Activated naive CD8-positive, alpha-beta T cell treated with anti-CD3 and anti-CD28 coated beads, Interleukin-2, amount 50 U/mL, for 24 hours (primary cell): ENCODE data around the gene ARID1B.

ENCODE experiments used
- ATAC-seq: fragments of 150-1000 bp; cut with Tn5 transposase; one replicate; pipeline ENCODE4 v1.10.0; 2021
- DNase-seq: peaks from one replicate; pipeline ENCODE4 v3.0.0; 2021
- H3K27ac Mint-ChIP-seq: one replicate; pipeline ENCODE4 v1.8.0; 2021; ENCODE audit warnings: mild to moderate bottlenecking, mixed read lengths
- H3K27me3 Mint-ChIP-seq: one replicate; pipeline ENCODE4 v1.8.0; 2021; ENCODE audit warnings: mixed read lengths
- H3K36me3 Mint-ChIP-seq: one replicate; pipeline ENCODE4 v1.8.0; 2021; ENCODE audit warnings: low read depth, mixed read lengths
- H3K4me1 Mint-ChIP-seq: one replicate; pipeline ENCODE4 v1.8.0; 2021; ENCODE audit warnings: mixed read lengths
- H3K4me3 Mint-ChIP-seq: one replicate; pipeline ENCODE4 v1.8.0; 2021; ENCODE audit warnings: mild to moderate bottlenecking, moderate library complexity, mixed read lengths
- H3K9me3 Mint-ChIP-seq: one replicate; pipeline ENCODE4 v1.8.0; 2021; ENCODE audit warnings: mixed read lengths

The ARID1B gene

GRCh38 chr6:156963712-156964700, 186.8 kb downstream of the ARID1B start:
- peaks cover 53% of the 10 kb centered on the region for H3K4me1 Mint-ChIP-seq
- no peak overlapping the region for H3K27ac Mint-ChIP-seq
- no peaks in the 10 kb centered on the region for H3K9me3 Mint-ChIP-seq
- peak; percentile 93 for ATAC-seq
- H3K27me3 Mint-ChIP-seq = no peaks in the 10 kb centered on the region
- H3K4me3 Mint-ChIP-seq = no peak overlapping the region
- peaks cover 5% of the 10 kb centered on the region for H3K36me3 Mint-ChIP-seq
- DNase-seq = peak; percentile 20

GRCh38 chr6:156967852-156968251, 190.7 kb downstream of the ARID1B start:
- H3K4me3 Mint-ChIP-seq = no peak overlapping the region
- H3K4me1 Mint-ChIP-seq = peaks cover 66% of the 10 kb centered on the region
- no peak overlapping the region for H3K27ac Mint-ChIP-seq

GRCh38 chr6:156969233-156969632, 192.1 kb downstream of the ARID1B start:
- Mint-ChIP-seq H3K9me3 (no peaks in the 10 kb centered on the region), H3K36me3 (peaks cover 2% of the 10 kb centered on the region), H3K27me3 (no peaks in the 10 kb centered on the region), H3K4me1 (peaks cover 61% of the 10 kb centered on the region), H3K4me3 (no peak overlapping the region), H3K27ac (no peak overlapping the region)
- ATAC-seq = no peak
- no peak for DNase-seq

More at GRCh38 chr6:156967852-156968251, 190.7 kb downstream of the ARID1B start:
- no peak for ATAC-seq
- H3K9me3 Mint-ChIP-seq = no peaks in the 10 kb centered on the region
- DNase-seq = no peak
- peaks cover 2% of the 10 kb centered on the region for H3K36me3 Mint-ChIP-seq
- H3K27me3 Mint-ChIP-seq = no peaks in the 10 kb centered on the region

GRCh38 chr6:156970595-156971112, 193.5 kb downstream of the ARID1B start:
- H3K9me3 Mint-ChIP-seq = no peaks in the 10 kb centered on the region
- H3K27ac Mint-ChIP-seq = no peak overlapping the region
- peaks cover 65% of the 10 kb centered on the region for H3K4me1 Mint-ChIP-seq
- ATAC-seq (no peak), DNase-seq (no peak)
- no peak overlapping the region for H3K4me3 Mint-ChIP-seq
- H3K36me3 Mint-ChIP-seq = peaks cover 2% of the 10 kb centered on the region
- H3K27me3 Mint-ChIP-seq = no peaks in the 10 kb centered on the region

GRCh38 chr6:156971153-156971885, 194.1 kb downstream of the ARID1B start:
- Mint-ChIP-seq H3K9me3 (no peaks in the 10 kb centered on the region), H3K36me3 (peaks cover 2% of the 10 kb centered on the region), H3K4me3 (no peak overlapping the region), H3K27me3 (no peaks in the 10 kb centered on the region), H3K4me1 (peaks cover 71% of the 10 kb centered on the region), H3K27ac (no peak overlapping the region)
- ATAC-seq (no peak), DNase-seq (no peak)

DNA sequence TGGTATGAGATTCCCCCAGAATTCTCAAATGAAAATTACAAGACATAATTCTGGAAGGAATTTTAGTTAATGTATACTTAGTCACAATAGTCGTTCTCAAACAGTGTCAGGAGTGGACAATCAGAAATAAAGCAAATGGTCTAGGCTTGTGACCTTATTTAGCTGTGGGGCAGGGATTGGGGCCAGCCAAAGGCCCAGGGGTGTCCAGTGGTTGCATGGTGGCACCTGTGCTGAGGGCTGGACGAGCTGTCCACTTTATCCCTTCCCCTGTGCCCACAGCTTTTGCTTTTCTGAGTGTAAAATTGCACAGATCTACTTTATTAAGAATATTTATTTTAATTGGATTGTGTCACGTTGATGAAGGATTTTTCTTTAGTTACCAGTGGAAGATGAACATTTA, 195.0 kb downstream of the ARID1B start:
- H3K9me3 Mint-ChIP-seq = no peaks in the 10 kb centered on the region
- ATAC-seq (no peak), DNase-seq (no peak)
- H3K36me3 Mint-ChIP-seq = no peaks in the 10 kb centered on the region
- peaks cover 75% of the 10 kb centered on the region for H3K4me1 Mint-ChIP-seq
- H3K4me3 Mint-ChIP-seq = no peak overlapping the region
- no peaks in the 10 kb centered on the region for H3K27me3 Mint-ChIP-seq
- H3K27ac Mint-ChIP-seq = no peak overlapping the region

DNA sequence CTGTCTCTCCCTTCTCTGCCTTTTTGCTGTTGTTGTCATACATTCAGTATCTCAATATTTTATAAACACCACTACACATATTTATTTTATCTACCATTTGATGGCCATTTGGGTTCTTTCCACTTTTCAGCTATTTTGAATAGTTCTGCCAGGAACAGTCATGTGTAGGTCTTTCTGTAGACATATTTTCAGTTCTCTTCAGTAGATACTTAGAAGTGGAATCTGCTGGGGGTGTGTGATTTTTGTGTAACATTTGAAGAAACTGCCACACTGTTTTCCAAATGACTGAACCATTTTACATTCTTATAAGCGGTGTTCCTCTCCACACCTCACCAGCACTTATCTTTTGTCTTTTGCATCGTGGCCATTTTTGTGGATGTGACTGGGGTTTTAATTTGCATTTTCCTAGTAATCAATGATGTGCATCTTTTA, 197.7 kb downstream of the ARID1B start:
- ATAC-seq = peak; percentile 42
- Mint-ChIP-seq H3K4me1 (peaks cover 80% of the 10 kb centered on the region), H3K27me3 (no peaks in the 10 kb centered on the region), H3K9me3 (no peaks in the 10 kb centered on the region), H3K36me3 (no peaks in the 10 kb centered on the region), H3K27ac (peak overlapping the region; percentile 75), H3K4me3 (no peak overlapping the region)
- DNase-seq = no peak

DNA sequence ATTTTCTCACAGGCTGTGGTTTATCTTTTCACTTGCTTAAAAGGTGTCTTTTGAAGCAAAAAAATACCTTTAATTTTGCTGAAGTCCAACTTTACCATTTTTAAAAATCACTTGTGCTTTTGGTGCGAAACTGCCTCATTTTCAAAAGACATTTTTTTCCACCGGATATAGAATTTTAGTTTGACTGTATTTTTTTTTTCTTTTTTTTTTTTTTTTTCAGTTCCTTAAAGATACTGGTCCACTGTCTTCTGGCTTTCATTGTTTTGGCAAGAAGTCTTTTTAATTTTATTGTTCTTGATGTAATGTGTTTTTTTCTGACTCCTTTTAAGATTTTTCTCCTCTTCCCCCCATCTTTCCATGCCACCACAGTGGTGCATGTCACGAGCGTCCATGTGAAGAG, 198.2 kb downstream of the ARID1B start:
- peak overlapping the region; percentile 70 for H3K4me3 Mint-ChIP-seq
- DNase-seq (no peak), ATAC-seq (no peak)
- H3K27me3 Mint-ChIP-seq = no peaks in the 10 kb centered on the region
- no peaks in the 10 kb centered on the region for H3K9me3 Mint-ChIP-seq
- peak overlapping the region; percentile 79 for H3K27ac Mint-ChIP-seq
- H3K36me3 Mint-ChIP-seq = no peaks in the 10 kb centered on the region
- H3K4me1 Mint-ChIP-seq = peaks cover 82% of the 10 kb centered on the region

DNA sequence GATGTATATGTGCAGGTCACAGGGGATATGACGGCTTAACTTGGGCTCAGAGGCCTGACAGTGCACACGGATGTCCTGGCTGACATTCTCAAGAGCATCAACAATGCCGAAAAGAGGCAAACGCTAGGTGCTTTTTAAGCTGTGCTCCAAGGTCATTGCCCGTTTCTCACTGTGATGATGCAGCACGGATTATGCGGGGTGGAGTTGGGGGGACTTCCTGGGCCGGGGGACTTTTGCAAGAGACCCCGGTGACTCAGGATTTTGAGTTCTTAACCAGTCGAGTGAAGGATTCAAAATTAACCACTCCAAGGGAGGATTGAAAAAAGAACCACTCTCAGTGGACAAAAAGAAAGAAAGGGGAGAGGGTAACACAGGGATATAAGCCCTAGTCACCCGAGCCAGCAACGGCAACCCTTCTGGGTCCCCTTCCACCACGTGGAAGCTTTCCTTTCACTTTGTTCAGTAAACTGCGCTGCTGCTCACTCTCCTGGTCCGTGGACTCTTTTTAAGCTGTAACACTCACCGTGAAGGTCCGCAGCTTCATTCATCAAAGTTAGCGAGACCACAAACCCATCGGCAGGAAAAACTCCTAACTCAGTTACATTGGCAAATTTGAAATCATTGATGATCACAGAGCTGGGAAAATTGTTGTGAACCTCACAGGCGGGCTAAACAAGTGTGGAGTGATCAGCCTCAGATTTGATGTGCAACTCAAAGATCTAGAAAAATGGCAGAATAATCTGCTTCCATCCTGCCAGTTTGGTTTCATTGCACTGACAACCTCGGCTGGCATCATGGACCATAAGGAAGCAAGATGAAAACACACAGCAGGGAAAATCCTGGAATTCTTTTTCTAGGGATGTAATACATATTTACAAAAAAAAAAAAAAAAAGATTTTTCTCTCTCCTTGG, 199.3 kb downstream of the ARID1B start:
- DNase-seq (no peak), ATAC-seq (peak; percentile 17)
- Mint-ChIP-seq H3K4me3 (peak overlapping the region; percentile 70), H3K36me3 (no peaks in the 10 kb centered on the region), H3K27ac (peak overlapping the region; percentile 79), H3K9me3 (no peaks in the 10 kb centered on the region), H3K27me3 (no peaks in the 10 kb centered on the region), H3K4me1 (peaks cover 81% of the 10 kb centered on the region)

DNA sequence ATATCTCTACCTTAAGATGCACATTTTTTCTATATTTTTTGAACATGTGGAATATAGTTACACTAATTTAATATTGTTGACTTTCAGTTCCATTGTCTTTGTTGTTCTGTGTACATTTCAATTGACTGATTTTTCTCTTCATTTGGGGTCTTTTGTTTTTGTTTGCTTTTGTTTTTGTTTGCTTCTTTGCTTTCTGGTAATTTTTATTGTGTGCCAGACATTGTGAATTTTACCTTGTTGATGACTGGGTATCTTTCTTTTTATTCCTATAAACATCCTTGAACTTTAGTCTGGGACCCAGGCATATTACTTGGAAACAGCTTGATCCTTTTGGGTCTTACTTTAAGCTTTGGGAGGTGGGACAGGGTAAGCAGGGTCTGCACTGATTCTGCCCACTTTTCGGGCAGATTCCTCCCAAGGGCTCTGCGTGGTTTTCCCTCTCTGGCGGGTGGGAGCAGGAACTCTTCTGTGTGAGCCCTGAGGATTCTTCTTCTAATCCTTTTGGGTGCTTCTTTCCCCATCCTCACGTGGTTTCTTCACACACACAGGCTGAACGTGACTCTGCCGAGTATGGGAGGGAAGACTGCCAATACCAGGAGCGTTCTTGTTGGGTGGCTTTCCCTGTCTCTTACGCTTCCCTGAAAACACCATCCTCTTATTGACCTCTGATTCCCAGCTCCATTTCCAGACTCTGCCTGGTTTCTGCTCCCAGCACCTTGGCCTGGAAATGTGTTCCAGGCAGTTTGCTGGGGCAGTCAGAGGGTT, 200.5 kb downstream of the ARID1B start:
- DNase-seq = no peak

DNA sequence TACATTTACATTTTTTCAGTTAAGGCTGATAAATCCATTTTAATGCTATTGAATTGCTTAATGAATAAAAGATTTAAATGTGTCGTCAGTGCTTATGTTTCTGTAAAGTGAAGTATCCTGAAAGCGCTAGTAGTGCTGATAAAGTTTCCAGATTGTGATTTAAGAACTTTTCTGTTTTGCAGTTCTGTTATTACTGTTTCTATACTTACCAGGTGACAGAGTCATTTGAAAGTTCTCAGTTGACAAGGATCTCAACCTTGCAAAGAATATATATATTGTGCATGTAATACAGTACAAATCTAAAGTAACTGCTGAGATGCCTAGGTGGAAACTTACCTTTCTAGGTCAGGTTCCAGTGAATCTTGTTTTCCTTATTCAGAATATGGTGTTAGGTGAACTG, 201.8 kb downstream of the ARID1B start:
- Mint-ChIP-seq H3K27me3 (no peaks in the 10 kb centered on the region), H3K9me3 (no peaks in the 10 kb centered on the region), H3K4me1 (peaks cover 86% of the 10 kb centered on the region), H3K4me3 (no peak overlapping the region), H3K36me3 (no peaks in the 10 kb centered on the region), H3K27ac (no peak overlapping the region)
- ATAC-seq = no peak
- DNase-seq = no peak

More for the DNA sequence above, 200.5 kb downstream of the ARID1B start:
- Mint-ChIP-seq H3K4me1 (peaks cover 83% of the 10 kb centered on the region), H3K27me3 (no peaks in the 10 kb centered on the region), H3K36me3 (no peaks in the 10 kb centered on the region), H3K9me3 (no peaks in the 10 kb centered on the region), H3K27ac (no peak overlapping the region), H3K4me3 (no peak overlapping the region)
- no peak for ATAC-seq

GRCh38 chr6:156980515-156980914, 203.3 kb downstream of the ARID1B start:
- DNase-seq (no peak), ATAC-seq (no peak)
- no peak overlapping the region for H3K27ac Mint-ChIP-seq
- no peaks in the 10 kb centered on the region for H3K9me3 Mint-ChIP-seq
- peaks cover 88% of the 10 kb centered on the region for H3K4me1 Mint-ChIP-seq
- no peaks in the 10 kb centered on the region for H3K36me3 Mint-ChIP-seq
- no peaks in the 10 kb centered on the region for H3K27me3 Mint-ChIP-seq
- H3K4me3 Mint-ChIP-seq = no peak overlapping the region

DNA sequence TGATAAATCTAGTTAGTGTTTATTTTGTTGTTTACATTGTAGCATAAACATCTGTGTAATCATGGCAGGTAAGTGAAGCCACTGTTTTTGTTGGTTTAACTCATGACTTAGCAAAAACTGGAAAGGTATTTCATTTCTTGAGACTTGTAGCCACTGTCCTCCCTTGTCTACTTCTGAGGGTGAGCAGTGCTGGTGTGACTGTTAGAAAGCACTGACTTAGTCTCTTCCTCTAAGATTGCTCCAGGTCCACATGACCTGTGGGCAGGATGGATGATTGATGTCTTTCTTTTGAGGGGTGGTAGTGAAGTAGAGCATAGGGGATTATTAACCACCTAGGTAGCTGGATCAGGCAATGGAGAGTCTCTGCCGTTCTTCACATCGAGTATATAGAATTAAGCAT, 203.8 kb downstream of the ARID1B start:
- Mint-ChIP-seq H3K4me3 (no peak overlapping the region), H3K4me1 (peaks cover 88% of the 10 kb centered on the region), H3K9me3 (no peaks in the 10 kb centered on the region), H3K27ac (no peak overlapping the region), H3K36me3 (no peaks in the 10 kb centered on the region), H3K27me3 (no peaks in the 10 kb centered on the region)
- ATAC-seq (no peak), DNase-seq (no peak)
